Measurements from ENCODE around the gene NTRK3.
A peak's percentile ranks its signal among the peaks of the same experiment; 100 is the strongest.

Gene NTRK3

GRCh38 chr15:88120026-88120425, 136.5 kb downstream of the NTRK3 start:
- no peak for DNase-seq (ENCODE audit: low read depth)

- DNase-seq (ENCODE audit: low read depth) = no peak
Observed at GRCh38 chr15:88118741-88119140, 137.8 kb downstream of the NTRK3 start.

GRCh38 chr15:88118035-88118434, 138.5 kb downstream of the NTRK3 start:
- no peak for DNase-seq (ENCODE audit: low read depth)

- DNase-seq (ENCODE audit: low read depth) = no peak
Observed at GRCh38 chr15:88115486-88116152, 140.9 kb downstream of the NTRK3 start.

- no peak for DNase-seq (ENCODE audit: low read depth)
Observed at GRCh38 chr15:88113613-88114308, 142.8 kb downstream of the NTRK3 start.

- no peak for DNase-seq (ENCODE audit: low read depth)
Observed at GRCh38 chr15:88108991-88109390, 147.5 kb downstream of the NTRK3 start.

- no peak for DNase-seq (ENCODE audit: low read depth)
Observed at GRCh38 chr15:88108477-88108876, 148.1 kb downstream of the NTRK3 start.

GRCh38 chr15:88106074-88106473, 150.5 kb downstream of the NTRK3 start:
- DNase-seq (ENCODE audit: low read depth) = no peak

GRCh38 chr15:88104357-88104756, 152.2 kb downstream of the NTRK3 start:
- no peak for DNase-seq (ENCODE audit: low read depth)

GRCh38 chr15:88100181-88100580, 156.4 kb downstream of the NTRK3 start:
- DNase-seq (ENCODE audit: low read depth) = no peak

GRCh38 chr15:88098361-88098760, 158.2 kb downstream of the NTRK3 start:
- peak; percentile 12 for DNase-seq (ENCODE audit: low read depth)

GRCh38 chr15:88091444-88092016, 165.0 kb downstream of the NTRK3 start:
- DNase-seq (ENCODE audit: low read depth) = no peak

- DNase-seq (ENCODE audit: low read depth) = no peak
Observed at GRCh38 chr15:88090481-88091011, 166.0 kb downstream of the NTRK3 start.

- no peak for DNase-seq (ENCODE audit: low read depth)
Observed at GRCh38 chr15:88089731-88090130, 166.8 kb downstream of the NTRK3 start.

GRCh38 chr15:88089024-88089620, 167.4 kb downstream of the NTRK3 start:
- DNase-seq (ENCODE audit: low read depth) = peak; percentile 9

GRCh38 chr15:88083811-88084760, 172.5 kb downstream of the NTRK3 start:
- DNase-seq (ENCODE audit: low read depth) = no peak

GRCh38 chr15:88080616-88081015, 175.9 kb downstream of the NTRK3 start:
- DNase-seq (ENCODE audit: low read depth) = no peak

GRCh38 chr15:88077296-88078020, 179.1 kb downstream of the NTRK3 start:
- no peak for DNase-seq (ENCODE audit: low read depth)

GRCh38 chr15:88076328-88076727, 180.2 kb downstream of the NTRK3 start:
- DNase-seq (ENCODE audit: low read depth) = no peak

GRCh38 chr15:88075102-88075501, 181.4 kb downstream of the NTRK3 start:
- no peak for DNase-seq (ENCODE audit: low read depth)

GRCh38 chr15:88074386-88074785, 182.2 kb downstream of the NTRK3 start:
- DNase-seq (ENCODE audit: low read depth) = no peak

Measured in amniotic epithelial cell (primary cell).